MCF 10A (cell line): ENCODE measurements around the gene MAP2K7. TPM values are rescaled to one million over a fixed set of nuclear protein-coding genes. Genes with fewer than 3 reads are reported as not detected.

Experiments used
- BruUV-seq: library from RNA; stranded (reverse); fragments of 400-500 nt; replicated peaks from 2 replicates; lab custom pipeline; 2021; lab: Mats Ljungman, UMichigan
- CTCF ChIA-PET: fragments of 300-600 bp; sonication (Branson Sonifier 250); formaldehyde crosslinking; extraction: SDS; loops from one replicate; lab custom pipeline; 2021; ENCODE audit warnings: antibody characterized with exemption, inconsistent platforms; lab: Yijun Ruan, JAX
- POLR2A ChIA-PET: fragments of 300-600, 350-650 bp; sonication (Branson Sonifier 250); formaldehyde crosslinking; extraction: SDS; loops from one replicate; lab custom pipeline; 2020; ENCODE audit warnings: antibody characterized with exemption, inconsistent platforms; lab: Yijun Ruan, JAX
- DNase-seq: peaks from one replicate; pipeline ENCODE4 v3.0.0-alpha.2; 2018; ENCODE audit not compliant: unreplicated experiment
- H3K27ac Mint-ChIP-seq: one replicate; pipeline ENCODE4 v1.8.0; 2022; ENCODE audit warnings: mild to moderate bottlenecking, low read depth, mixed read lengths; ENCODE audit not compliant: unreplicated experiment
- H3K27me3 Mint-ChIP-seq: one replicate; pipeline ENCODE4 v1.8.0; 2022; ENCODE audit warnings: mixed read lengths; ENCODE audit not compliant: insufficient read depth, unreplicated experiment
- H3K36me3 Mint-ChIP-seq: one replicate; pipeline ENCODE4 v1.8.0; 2022; ENCODE audit warnings: mild to moderate bottlenecking, moderate library complexity, mixed read lengths; ENCODE audit not compliant: insufficient read depth, unreplicated experiment
- H3K4me1 Mint-ChIP-seq: one replicate; pipeline ENCODE4 v1.8.0; 2022; ENCODE audit warnings: mixed read lengths; ENCODE audit not compliant: insufficient read depth, unreplicated experiment
- H3K4me3 Mint-ChIP-seq: one replicate; pipeline ENCODE4 v1.8.0; 2022; ENCODE audit warnings: mild to moderate bottlenecking, moderate library complexity, mixed read lengths; ENCODE audit not compliant: unreplicated experiment
- H3K9me3 Mint-ChIP-seq: one replicate; pipeline ENCODE4 v1.8.0; 2022; ENCODE audit warnings: mixed read lengths; ENCODE audit not compliant: unreplicated experiment
- intact Hi-C: fragments of 100-400 bp; cut with micrococcal nuclease; formaldehyde crosslinking; loops from 2 replicates; pipeline ENCODE4 v1.14.1; 2022
- total RNA-seq: library from RNA; stranded (reverse); gene quantifications from 2 replicates; pipeline ENCODE4 v1.2.3, GENCODE V29; 2022
- TF ChIP-seq, protein P1 (sequence below): fragments of 200-600 bp; IDR thresholded peaks from one replicate; pipeline ENCODE4 v1.8.0; 2022; ENCODE audit warnings: antibody characterized with exemption, mild to moderate bottlenecking; ENCODE audit not compliant: unreplicated experiment

Gene MAP2K7
- total RNA-seq, 1 experiment from 2014 or later, result 36.3 TPM

DNA sequence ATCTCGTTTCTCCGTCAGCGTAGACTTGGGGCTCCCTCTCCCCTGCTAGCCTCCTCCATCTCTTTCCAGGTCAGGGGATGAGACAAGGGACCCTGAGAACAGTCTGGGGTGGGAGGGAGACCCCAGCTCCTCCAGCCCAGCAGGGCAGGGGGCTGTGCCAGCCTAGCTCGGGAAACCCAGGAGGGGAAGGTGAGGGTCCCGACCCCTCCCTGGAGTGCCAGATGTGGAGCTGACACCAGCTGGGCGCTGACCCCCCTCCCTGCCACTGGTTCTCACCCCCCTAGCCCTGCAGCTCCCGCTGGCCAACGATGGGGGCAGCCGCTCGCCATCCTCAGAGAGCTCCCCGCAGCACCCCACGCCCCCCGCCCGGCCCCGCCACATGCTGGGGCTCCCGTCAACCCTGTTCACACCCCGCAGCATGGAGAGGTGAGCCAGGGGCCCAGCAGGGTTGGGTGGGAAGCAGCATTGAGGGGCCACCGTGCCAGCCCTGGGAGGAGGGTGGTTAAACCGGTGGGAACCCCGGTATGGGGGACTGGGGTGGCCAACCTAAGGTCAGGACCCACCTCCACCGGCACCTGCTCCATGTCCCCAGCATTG is 5.9 kb downstream of the MAP2K7 start:
- ChIA-PET CTCF (interaction anchor here (0.6 kb wide), 1 partner anchor 337 kb away, joined by 4 read pairs; no protein-coding TSS in a partner anchor), POLR2A (interaction anchor here (0.6 to 1.3 kb wide), 2 partner anchors 10 to 17 kb away, joined by 3 to 5 read pairs; partner anchors contain the start of genes CTXN1 and SNAPC2)
- TF ChIP-seq, protein P1, sequence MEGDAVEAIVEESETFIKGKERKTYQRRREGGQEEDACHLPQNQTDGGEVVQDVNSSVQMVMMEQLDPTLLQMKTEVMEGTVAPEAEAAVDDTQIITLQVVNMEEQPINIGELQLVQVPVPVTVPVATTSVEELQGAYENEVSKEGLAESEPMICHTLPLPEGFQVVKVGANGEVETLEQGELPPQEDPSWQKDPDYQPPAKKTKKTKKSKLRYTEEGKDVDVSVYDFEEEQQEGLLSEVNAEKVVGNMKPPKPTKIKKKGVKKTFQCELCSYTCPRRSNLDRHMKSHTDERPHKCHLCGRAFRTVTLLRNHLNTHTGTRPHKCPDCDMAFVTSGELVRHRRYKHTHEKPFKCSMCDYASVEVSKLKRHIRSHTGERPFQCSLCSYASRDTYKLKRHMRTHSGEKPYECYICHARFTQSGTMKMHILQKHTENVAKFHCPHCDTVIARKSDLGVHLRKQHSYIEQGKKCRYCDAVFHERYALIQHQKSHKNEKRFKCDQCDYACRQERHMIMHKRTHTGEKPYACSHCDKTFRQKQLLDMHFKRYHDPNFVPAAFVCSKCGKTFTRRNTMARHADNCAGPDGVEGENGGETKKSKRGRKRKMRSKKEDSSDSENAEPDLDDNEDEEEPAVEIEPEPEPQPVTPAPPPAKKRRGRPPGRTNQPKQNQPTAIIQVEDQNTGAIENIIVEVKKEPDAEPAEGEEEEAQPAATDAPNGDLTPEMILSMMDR, result no peak
- H3K27ac Mint-ChIP-seq, result no peak overlapping the region
- intact Hi-C loops, result no loop called here
- H3K27me3 Mint-ChIP-seq, result no peaks in the 10 kb centered on the region
- peaks cover 35% of the 10 kb centered on the region for H3K36me3 Mint-ChIP-seq
- DNase-seq, result no peak
- peaks cover 22% of the 10 kb centered on the region for H3K4me1 Mint-ChIP-seq
- no TSS peak for BruUV-seq
- no peak overlapping the region for H3K4me3 Mint-ChIP-seq
- H3K9me3 Mint-ChIP-seq, result no peaks in the 10 kb centered on the region

DNA sequence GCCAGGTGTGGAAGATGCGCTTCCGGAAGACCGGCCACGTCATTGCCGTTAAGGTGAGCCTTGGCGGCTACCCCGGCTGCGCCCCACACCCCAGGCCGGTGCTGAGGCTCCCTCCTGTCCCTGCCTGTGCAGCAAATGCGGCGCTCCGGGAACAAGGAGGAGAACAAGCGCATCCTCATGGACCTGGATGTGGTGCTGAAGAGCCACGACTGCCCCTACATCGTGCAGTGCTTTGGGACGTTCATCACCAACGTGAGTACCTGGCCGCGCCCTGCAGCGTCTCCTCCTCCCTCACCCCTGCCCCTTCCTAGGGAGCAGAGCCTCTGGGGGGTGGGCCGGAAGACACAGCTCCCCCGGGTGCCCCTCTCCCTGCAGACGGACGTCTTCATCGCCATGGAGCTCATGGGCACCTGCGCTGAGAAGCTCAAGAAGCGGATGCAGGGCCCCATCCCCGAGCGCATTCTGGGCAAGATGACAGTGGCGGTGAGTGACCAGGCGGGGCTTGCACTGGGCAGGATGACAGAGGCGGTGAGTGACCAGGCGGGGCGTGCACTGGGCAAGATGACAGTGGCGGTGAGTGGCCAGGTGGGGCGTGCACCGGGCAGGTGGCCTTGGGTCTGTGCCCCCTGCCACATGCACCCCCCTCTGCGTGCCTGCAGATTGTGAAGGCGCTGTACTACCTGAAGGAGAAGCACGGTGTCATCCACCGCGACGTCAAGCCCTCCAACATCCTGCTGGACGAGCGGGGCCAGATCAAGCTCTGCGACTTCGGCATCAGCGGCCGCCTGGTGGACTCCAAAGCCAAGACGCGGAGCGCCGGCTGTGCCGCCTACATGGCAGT is 6.9 kb downstream of the MAP2K7 start:
- intact Hi-C loops, result no loop called here
- H3K27ac Mint-ChIP-seq, result no peak overlapping the region
- POLR2A ChIA-PET, result interaction anchor here (1.3 kb wide), 1 partner anchor 9 kb away, joined by 5 read pairs; the partner anchor contains the start of gene SNAPC2
- no peak overlapping the region for H3K4me3 Mint-ChIP-seq
- peaks cover 12% of the 10 kb centered on the region for H3K4me1 Mint-ChIP-seq
- DNase-seq, result no peak
- H3K9me3 Mint-ChIP-seq, result no peaks in the 10 kb centered on the region
- CTCF ChIA-PET, result no interaction called here
- H3K36me3 Mint-ChIP-seq, result peaks cover 37% of the 10 kb centered on the region
- TF ChIP-seq, protein P1, result no peak
- no peaks in the 10 kb centered on the region for H3K27me3 Mint-ChIP-seq
- BruUV-seq, result no TSS peak

DNA sequence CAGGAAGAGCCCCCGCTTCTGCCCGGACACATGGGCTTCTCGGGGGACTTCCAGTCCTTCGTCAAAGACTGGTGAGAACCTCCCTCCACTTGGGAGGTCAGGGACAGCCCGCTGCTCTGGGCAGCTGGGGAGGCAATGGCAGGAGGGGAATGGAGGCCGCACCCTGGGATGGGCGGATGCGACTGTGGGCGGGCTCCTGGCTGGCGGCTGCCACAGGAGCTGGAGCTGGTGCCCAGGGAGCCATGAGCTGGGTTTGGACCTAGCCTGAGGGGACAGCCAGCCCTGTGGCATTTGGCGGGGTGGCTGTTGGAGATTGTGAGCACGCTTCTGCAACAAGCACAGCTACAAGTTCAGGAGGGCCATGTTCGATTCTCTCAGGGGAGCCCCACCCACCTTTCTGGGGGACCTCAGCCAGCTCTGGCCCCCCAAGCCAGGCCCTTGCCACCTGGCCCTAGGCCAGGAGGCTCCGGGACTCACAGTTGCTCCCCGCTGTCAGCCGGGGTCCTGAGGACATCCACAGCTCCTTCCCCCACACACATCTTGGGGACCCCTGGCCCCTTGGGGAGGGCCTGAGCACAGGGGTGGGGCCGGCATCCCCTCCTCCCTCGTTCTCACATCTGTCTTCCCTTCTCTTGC is 7.9 kb downstream of the MAP2K7 start:
- CTCF ChIA-PET, result no interaction called here
- POLR2A ChIA-PET, result interaction anchor here (0.6 to 1.0 kb wide), 2 partner anchors 8 to 1518 kb away, joined by 4 to 6 read pairs; partner anchors contain the start of gene MAP2K7
- intact Hi-C loops, result no loop called here
- no peak for DNase-seq
- Mint-ChIP-seq H3K9me3 (no peaks in the 10 kb centered on the region), H3K27me3 (no peaks in the 10 kb centered on the region), H3K4me3 (no peak overlapping the region), H3K27ac (no peak overlapping the region), H3K36me3 (peaks cover 34% of the 10 kb centered on the region), H3K4me1 (peaks cover 6% of the 10 kb centered on the region)
- TF ChIP-seq, protein P1, result no peak
- BruUV-seq, result no TSS peak
